ENCODE results near the gene TMC7. TPM values are rescaled to one million over a fixed set of nuclear protein-coding genes. Genes with fewer than 3 reads are reported as not detected.

Gene TMC7
- total and polyA plus RNA-seq, 2 of the 8 experiments (the other 6 are each of a cell fraction or from before 2014, with no cell fraction given) = 2.3 to 2.6 TPM

- Histone ChIP-seq H3K9ac (replicated peaks in 1 of 4; ENCODE audit: extremely low read depth in 1 of 4, low read depth in 3 of 4, low read length in 3 of 4) (no peak overlapping the region), H3K4me3 (ENCODE audit: extremely low read depth in 1 of 4, insufficient read depth in 2 of 4, low read depth in 3 of 4, low read length in 4 of 4) (no peak overlapping the region), H3K18ac (ENCODE audit: extremely low read depth, low read length) (no peak overlapping the region), H4K5ac (ENCODE audit: insufficient read length, low read depth, low read length) (no peak overlapping the region), H4K91ac (replicated peaks; ENCODE audit: insufficient read length, low read length) (no peak overlapping the region), H3K27ac (ENCODE audit: low read depth, low read length) (no peak overlapping the region), H3K27me3 (replicated peaks in 1 of 4; ENCODE audit: control insufficient read depth in 3 of 4, extremely low read depth in 1 of 4, insufficient read depth in 3 of 4, low read length in 3 of 4) (0 out of 7 replicates have a peak, but pooled peaks cover 0 to 3% (median 0%) of the 10 kb centered on the region in 4 experiments), H3K79me1 (ENCODE audit: low read depth, low read length) (no peaks in the 10 kb centered on the region), H2AFZ (ENCODE audit: low read length) (0 out of 2 replicates have a peak overlapping the region, but pooled peaks have one; percentile 61), H2BK15ac (ENCODE audit: low read length) (no peak overlapping the region), H3K36me3 (ENCODE audit: control insufficient read depth in 2 of 4, insufficient read depth in 4 of 4, low read length in 3 of 4) (no peaks in the 10 kb centered on the region), H2BK120ac (replicated peaks; ENCODE audit: low read depth, low read length) (no peak overlapping the region), H3K9me3 (ENCODE audit: insufficient read depth in 2 of 2, low read depth in 1 of 2, low read length in 1 of 2) (no peaks in the 10 kb centered on the region), H3K14ac (ENCODE audit: insufficient read length) (no peak overlapping the region), H3K56ac (replicated peaks; ENCODE audit: insufficient read length, low read depth, low read length) (no peak overlapping the region), H3K23me2 (ENCODE audit: low read depth, low read length) (no peaks in the 10 kb centered on the region), H2AK5ac (ENCODE audit: low read depth, low read length) (no peak overlapping the region), H3K4me1 (replicated peaks in 1 of 4; ENCODE audit: control insufficient read depth in 3 of 4, insufficient read depth in 4 of 4, low read length in 3 of 4) (no peaks in the 10 kb centered on the region; a peak in 1 of 7 replicates), H2BK5ac (ENCODE audit: low read depth, low read length) (no peak overlapping the region), H3K4me2 (ENCODE audit: insufficient read depth in 1 of 2, low read depth in 2 of 2, low read length in 2 of 2) (no peak overlapping the region), H2BK20ac (ENCODE audit: low read length) (no peak overlapping the region), H3K79me2 (ENCODE audit: control insufficient read depth in 1 of 2, insufficient read depth in 2 of 2, low read length in 2 of 2) (no peaks in the 10 kb centered on the region), H4K8ac (ENCODE audit: extremely low read depth, insufficient read depth, low read length) (no peak overlapping the region), H2BK12ac (ENCODE audit: low read depth, low read length) (no peak overlapping the region), H3K23ac (ENCODE audit: insufficient read length) (no peak overlapping the region), H3K4ac (replicated peaks; ENCODE audit: insufficient read length, low read depth, low read length) (no peak overlapping the region), H4K20me1 (replicated peaks in 1 of 2; ENCODE audit: control insufficient read depth in 1 of 2, insufficient read depth in 2 of 2, low read length in 2 of 2) (no peaks in the 10 kb centered on the region)
- DNase-seq (ENCODE audit: low read depth in 1 of 2, low spot score in 2 of 2) (no peak), FAIRE-seq (no peak)
- TF ChIP-seq POLR2A (IDR thresholded peaks at IDR 0.05; ENCODE audit: control extremely low read depth in 1 of 2, low read depth in 2 of 2, low read length in 2 of 2) = no peak
- no peak for TF ChIP-seq EP300 (IDR thresholded peaks at IDR 0.05; ENCODE audit: borderline replicate concordance in 1 of 2, low read depth in 2 of 2, low read length in 2 of 2)
- TF ChIP-seq ASH2L (IDR thresholded peaks at IDR 0.05; ENCODE audit: low read length) = no peak
- CTCF ChIA-PET (ENCODE audit: partially characterized antibody) = interaction anchor here (0.6 to 1.5 kb wide), 6 partner anchors 11 to 140 kb away, joined by 3 to 4 read pairs (median 3); no protein-coding TSS in a partner anchor
- 76% methylated on average over 2 of the region's 2 CpGs; no CpG with 5 or more reads in 1 of the 2 experiments for WGBS, 2 experiments (ENCODE audit: extremely low coverage in 1 of 2, insufficient coverage in 1 of 2, insufficient read length in 1 of 2, insufficient replicate concordance in 2 of 2, low coverage in 1 of 2, low lambda C conversion rate in 2 of 2, missing lambda C conversion rate in 1 of 2)
- POLR2A ChIA-PET (ENCODE audit: partially characterized antibody) = interaction anchor here (0.9 to 1.6 kb wide), 2 partner anchors 25 to 168 kb away, joined by 3 read pairs; partner anchors contain the start of genes RPS15A and TMC7
These were observed 25.1 kb upstream of the TMC7 start for GRCh38 chr16:18958621-18959029.

All from H1 (cell line).